ENCODE data around the gene ZBTB16. TPM values are rescaled to one million over a fixed set of nuclear protein-coding genes. Genes with fewer than 3 reads are reported as not detected.
"Not testable (repeated sequence)": the region's sequence is repeated elsewhere in the genome, so short reads cannot be mapped to it uniquely, and the experiment has no call there.

ZBTB16 gene
- total RNA-seq, 1 donor from 2014 or later = 0.54 TPM

- Mint-ChIP-seq H3K27ac (ENCODE audit: unreplicated experiment) (no peak overlapping the region), H3K36me3 (ENCODE audit: low read depth, unreplicated experiment) (no peaks in the 10 kb centered on the region), H3K27me3 (ENCODE audit: unreplicated experiment) (peaks cover 2% of the 10 kb centered on the region), H3K4me1 (ENCODE audit: unreplicated experiment) (peaks cover 3% of the 10 kb centered on the region), H3K9me3 (ENCODE audit: unreplicated experiment) (no peaks in the 10 kb centered on the region), H3K4me3 (ENCODE audit: unreplicated experiment) (no peak overlapping the region)
- no peak for DNase-seq (ENCODE audit: low spot score)
- TF ChIP-seq CTCF (IDR thresholded peaks at IDR 0.05; ENCODE audit: unreplicated experiment) = no peak
Measured at GRCh38 chr11:114040706-114041211, 18.8 kb upstream of the ZBTB16 start.

GRCh38 chr11:114042234-114042633 is 17.3 kb upstream of the ZBTB16 start:
- no peaks in the 10 kb centered on the region for H3K36me3 Mint-ChIP-seq (ENCODE audit: low read depth, unreplicated experiment)
- TF ChIP-seq CTCF (IDR thresholded peaks at IDR 0.05; ENCODE audit: unreplicated experiment) = no peak
- H3K9me3 Mint-ChIP-seq (ENCODE audit: unreplicated experiment) = no peaks in the 10 kb centered on the region
- H3K4me1 Mint-ChIP-seq (ENCODE audit: unreplicated experiment) = peaks cover 3% of the 10 kb centered on the region
- peaks cover 2% of the 10 kb centered on the region for H3K27me3 Mint-ChIP-seq (ENCODE audit: unreplicated experiment)
- H3K4me3 Mint-ChIP-seq (ENCODE audit: unreplicated experiment) = no peak overlapping the region
- DNase-seq (ENCODE audit: low spot score) = no peak
- no peak overlapping the region for H3K27ac Mint-ChIP-seq (ENCODE audit: unreplicated experiment)

GRCh38 chr11:114044042-114044871 is 15.3 kb upstream of the ZBTB16 start:
- H3K4me3 Mint-ChIP-seq (ENCODE audit: unreplicated experiment) = no peak overlapping the region
- TF ChIP-seq CTCF (IDR thresholded peaks at IDR 0.05; ENCODE audit: unreplicated experiment) = no peak

GRCh38 chr11:114047327-114047726 is 12.2 kb upstream of the ZBTB16 start:
- Mint-ChIP-seq H3K27me3 (ENCODE audit: unreplicated experiment) (peaks cover 5% of the 10 kb centered on the region), H3K36me3 (ENCODE audit: low read depth, unreplicated experiment) (no peaks in the 10 kb centered on the region), H3K4me3 (ENCODE audit: unreplicated experiment) (no peak overlapping the region), H3K27ac (ENCODE audit: unreplicated experiment) (no peak overlapping the region), H3K9me3 (ENCODE audit: unreplicated experiment) (no peaks in the 10 kb centered on the region), H3K4me1 (ENCODE audit: unreplicated experiment) (peaks cover 15% of the 10 kb centered on the region)
- no peak for TF ChIP-seq CTCF (IDR thresholded peaks at IDR 0.05; ENCODE audit: unreplicated experiment)
- DNase-seq (ENCODE audit: low spot score) = no peak

More at GRCh38 chr11:114044042-114044871, 15.3 kb upstream of the ZBTB16 start:
- H3K27me3 Mint-ChIP-seq (ENCODE audit: unreplicated experiment) = peaks cover 2% of the 10 kb centered on the region
- DNase-seq (ENCODE audit: low spot score) = no peak
- peaks cover 9% of the 10 kb centered on the region for H3K4me1 Mint-ChIP-seq (ENCODE audit: unreplicated experiment)
- no peak overlapping the region for H3K27ac Mint-ChIP-seq (ENCODE audit: unreplicated experiment)
- no peaks in the 10 kb centered on the region for H3K9me3 Mint-ChIP-seq (ENCODE audit: unreplicated experiment)
- H3K36me3 Mint-ChIP-seq (ENCODE audit: low read depth, unreplicated experiment) = no peaks in the 10 kb centered on the region

GRCh38 chr11:114049050-114049449 is 10.5 kb upstream of the ZBTB16 start:
- peaks cover 14% of the 10 kb centered on the region for H3K4me1 Mint-ChIP-seq (ENCODE audit: unreplicated experiment)
- DNase-seq (ENCODE audit: low spot score) = no peak
- no peaks in the 10 kb centered on the region for H3K36me3 Mint-ChIP-seq (ENCODE audit: low read depth, unreplicated experiment)
- no peaks in the 10 kb centered on the region for H3K9me3 Mint-ChIP-seq (ENCODE audit: unreplicated experiment)
- no peak overlapping the region for H3K4me3 Mint-ChIP-seq (ENCODE audit: unreplicated experiment)
- H3K27ac Mint-ChIP-seq (ENCODE audit: unreplicated experiment) = no peak overlapping the region
- TF ChIP-seq CTCF (IDR thresholded peaks at IDR 0.05; ENCODE audit: unreplicated experiment) = no peak
- peaks cover 5% of the 10 kb centered on the region for H3K27me3 Mint-ChIP-seq (ENCODE audit: unreplicated experiment)

- not testable (repeated sequence) for H3K9me3 Mint-ChIP-seq (ENCODE audit: unreplicated experiment); H3K27ac Mint-ChIP-seq (ENCODE audit: unreplicated experiment); DNase-seq (ENCODE audit: low spot score); H3K36me3 Mint-ChIP-seq (ENCODE audit: low read depth, unreplicated experiment); H3K4me3 Mint-ChIP-seq (ENCODE audit: unreplicated experiment); H3K27me3 Mint-ChIP-seq (ENCODE audit: unreplicated experiment)
- peaks cover 12% of the 10 kb centered on the region for H3K4me1 Mint-ChIP-seq (ENCODE audit: unreplicated experiment)
Measured at GRCh38 chr11:114049766-114050165, 9.7 kb upstream of the ZBTB16 start.

All from endothelial cell (in vitro differentiated cells).